CD4-positive, alpha-beta T cell treated with Interleukin-17A for 1 hour (primary cell): ENCODE measurements around the gene SLC38A4.
"Not testable (repeated sequence)": the region's sequence is repeated elsewhere in the genome, so short reads cannot be mapped to it uniquely, and the experiment has no call there.

Experiments used
- DNase-seq: peaks from one replicate; pipeline ENCODE4 v3.0.0-alpha.2; 2020

Gene SLC38A4

GRCh38 chr12:46825591-46826414 lies at the start of gene SLC38A4:
Gene SLC38A4, minus strand, starts transcription at chr12:46825997. Its CDS starts 32,926 bp downstream, at chr12:46793071.
- DNase-seq, result no peak

DNA sequence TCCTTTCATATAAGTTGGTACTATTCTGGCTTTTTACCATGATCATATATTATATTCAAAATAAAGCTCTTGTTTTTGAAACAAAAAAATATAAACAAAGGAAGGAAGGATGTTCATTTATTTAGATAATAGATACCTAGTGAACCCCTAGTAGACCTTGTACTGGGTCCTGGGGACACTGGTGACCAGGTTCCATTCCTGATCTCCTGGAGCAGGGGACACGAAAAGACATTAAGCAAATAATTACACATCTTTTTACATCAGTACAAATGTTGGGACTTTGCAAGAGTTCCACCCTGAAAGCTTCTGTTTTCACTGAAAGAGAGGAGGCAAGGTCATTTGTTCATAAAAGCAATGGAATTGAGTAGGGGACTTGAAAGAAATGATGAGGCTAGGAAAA lies 49.3 kb upstream of the SLC38A4 start:
- no peak for DNase-seq

DNA sequence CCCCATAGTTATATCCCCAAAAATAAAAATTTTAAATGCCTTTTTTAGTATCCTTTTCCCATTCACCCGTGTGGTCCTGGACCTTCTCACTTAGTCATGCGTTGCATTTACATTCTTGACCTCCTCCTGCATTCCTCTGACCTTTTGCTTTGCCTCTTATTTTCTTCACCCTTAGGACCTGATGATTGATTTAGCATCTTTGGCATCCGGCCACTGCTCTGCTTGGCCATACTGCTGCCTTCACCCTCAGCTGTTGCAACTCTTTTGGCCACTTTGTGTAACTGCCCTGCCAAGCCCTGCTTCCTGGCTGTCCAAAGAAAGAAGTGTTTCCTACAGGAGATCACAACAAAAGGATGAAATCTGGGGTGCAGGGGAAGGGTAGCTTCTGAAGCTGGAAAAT lies 48.8 kb upstream of the SLC38A4 start:
- DNase-seq, result no peak

- DNase-seq, result no peak
Measured at GRCh38 chr12:46872135-46872534, 46.3 kb upstream of the SLC38A4 start.

GRCh38 chr12:46865311-46865710 lies 39.5 kb upstream of the SLC38A4 start:
- no peak for DNase-seq

- no peak for DNase-seq
Measured at GRCh38 chr12:46858368-46858767, 32.6 kb upstream of the SLC38A4 start.

DNA sequence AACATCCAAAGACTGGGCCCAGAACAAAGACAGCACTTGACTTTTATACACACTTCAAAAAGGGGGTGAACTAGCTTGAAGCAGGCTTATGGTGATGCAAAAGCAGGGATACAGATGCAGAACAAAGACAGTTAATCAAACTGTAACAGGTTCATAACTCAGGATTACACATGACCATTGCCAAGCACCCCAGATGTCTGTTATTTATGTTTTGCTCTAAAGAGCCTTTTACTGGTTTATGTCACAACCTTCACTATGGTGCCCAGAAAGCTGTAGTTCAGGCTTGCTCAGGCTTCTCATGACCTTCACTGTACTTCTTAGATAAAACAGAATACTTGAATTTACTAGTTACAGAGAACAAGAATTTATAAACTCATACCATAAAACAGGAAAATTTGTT lies 31.7 kb upstream of the SLC38A4 start:
- DNase-seq, result no peak

GRCh38 chr12:46855760-46856159 lies 30.0 kb upstream of the SLC38A4 start:
- DNase-seq, result no peak

DNA sequence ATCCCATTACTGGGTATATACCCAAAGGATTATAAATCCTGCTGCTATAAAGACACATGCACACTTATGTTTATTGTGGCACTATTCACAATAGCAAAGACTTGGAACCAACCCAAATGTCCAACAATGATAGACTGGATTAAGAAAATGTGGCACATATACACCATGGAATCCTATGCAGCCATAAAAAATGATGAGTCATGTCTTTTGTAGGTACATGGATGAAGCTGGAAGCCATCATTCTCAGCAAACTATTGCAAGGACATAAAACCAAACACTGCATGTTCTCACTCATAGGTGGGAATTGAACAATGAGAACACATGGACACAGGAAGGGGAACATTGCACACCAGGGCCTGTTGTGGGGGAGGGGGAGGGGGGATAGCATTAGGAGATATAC lies 28.4 kb upstream of the SLC38A4 start:
- DNase-seq, result not testable (repeated sequence)

DNA sequence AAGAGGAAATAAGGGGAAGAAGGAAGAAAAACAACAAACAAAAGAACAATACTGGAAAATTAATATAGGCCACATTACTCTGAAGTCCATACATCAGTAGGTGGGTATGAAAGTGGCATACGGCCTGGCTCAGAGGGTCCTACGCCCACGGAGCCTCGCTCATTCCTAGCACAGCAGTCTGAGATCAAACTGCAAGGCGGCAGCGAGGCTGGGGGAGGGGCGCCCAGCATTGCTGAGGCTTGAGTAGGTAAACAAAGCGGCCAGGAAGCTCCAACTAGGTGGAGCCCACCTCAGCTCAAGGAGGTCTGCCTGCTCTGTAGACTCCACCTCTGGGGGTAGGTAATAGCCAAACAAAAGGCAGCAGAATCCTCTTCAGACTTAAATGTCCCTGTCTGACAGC lies 23.0 kb upstream of the SLC38A4 start:
- not testable (repeated sequence) for DNase-seq

GRCh38 chr12:46847001-46847400 lies 21.2 kb upstream of the SLC38A4 start:
- no peak for DNase-seq

DNA sequence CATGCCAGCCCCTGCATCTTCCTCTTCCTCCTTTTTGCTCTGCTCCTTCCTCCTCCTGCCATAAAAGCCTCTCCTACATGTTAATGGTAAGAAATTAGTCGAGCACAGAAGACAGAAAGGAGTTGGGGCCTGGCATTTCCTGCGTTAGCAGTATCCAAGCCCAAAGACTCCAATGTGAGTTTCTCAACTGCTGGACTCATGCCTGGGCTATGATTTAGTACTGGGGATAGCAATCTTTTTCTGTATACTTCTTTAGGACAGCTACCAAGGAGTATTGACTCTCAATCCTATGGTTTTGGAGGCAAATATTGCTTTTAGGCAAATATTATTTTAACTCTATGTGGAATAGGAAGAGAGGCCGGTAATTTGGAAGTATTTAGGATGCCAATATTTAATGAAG lies 18.0 kb upstream of the SLC38A4 start:
- no peak for DNase-seq

DNA sequence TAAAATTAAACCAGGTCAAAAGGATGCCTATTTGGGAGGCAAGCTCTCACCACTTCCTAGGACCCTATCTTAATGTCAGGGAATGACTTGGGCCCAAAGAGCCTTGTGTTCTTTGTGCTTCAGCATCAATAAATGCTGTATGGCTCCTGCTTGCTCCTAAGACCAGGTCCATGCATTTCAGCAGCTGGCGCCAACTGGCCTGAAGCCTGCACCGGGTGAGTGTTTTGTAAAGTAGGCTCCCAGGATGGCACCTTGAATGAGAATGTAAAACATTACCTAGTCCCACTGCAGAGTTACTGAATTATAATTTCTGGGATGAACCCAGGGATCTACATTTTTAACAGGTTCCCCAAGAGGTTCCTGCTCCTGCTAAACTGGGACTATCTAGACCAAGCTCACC lies 16.1 kb upstream of the SLC38A4 start:
- no peak for DNase-seq

GRCh38 chr12:46839964-46840363 lies 14.2 kb upstream of the SLC38A4 start:
- no peak for DNase-seq

- no peak for DNase-seq
Measured at GRCh38 chr12:46839232-46839631, 13.4 kb upstream of the SLC38A4 start.

DNA sequence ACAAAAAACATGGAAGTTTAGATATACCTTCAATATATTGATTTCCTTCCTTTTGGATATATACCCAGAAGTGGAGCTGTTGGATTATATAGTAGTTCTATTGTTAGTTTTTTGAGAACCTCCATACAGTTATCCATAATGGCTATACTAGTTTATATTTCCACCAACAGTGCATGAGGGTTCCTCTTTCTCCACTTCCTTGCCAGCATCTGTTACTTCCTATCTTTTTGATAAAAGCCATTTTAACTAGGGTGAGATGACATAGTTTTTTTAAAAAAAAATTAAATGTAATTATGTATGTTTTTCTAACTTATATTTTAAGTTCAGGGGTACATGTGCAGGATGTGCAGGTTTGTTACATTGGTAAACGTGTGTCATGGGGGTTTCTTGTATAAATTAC lies 10.0 kb upstream of the SLC38A4 start:
- no peak for DNase-seq

- no peak for DNase-seq
Measured at GRCh38 chr12:46832130-46832704, 6.4 kb upstream of the SLC38A4 start.

GRCh38 chr12:46831335-46832129 lies 5.7 kb upstream of the SLC38A4 start:
- DNase-seq, result no peak

- DNase-seq, result no peak
Measured at GRCh38 chr12:46830731-46831334, 5.0 kb upstream of the SLC38A4 start.

- DNase-seq, result no peak
Measured at GRCh38 chr12:46824709-46825108, 1.1 kb downstream of the SLC38A4 start.

- no peak for DNase-seq
Measured at GRCh38 chr12:46818642-46819041, 7.2 kb downstream of the SLC38A4 start.

DNA sequence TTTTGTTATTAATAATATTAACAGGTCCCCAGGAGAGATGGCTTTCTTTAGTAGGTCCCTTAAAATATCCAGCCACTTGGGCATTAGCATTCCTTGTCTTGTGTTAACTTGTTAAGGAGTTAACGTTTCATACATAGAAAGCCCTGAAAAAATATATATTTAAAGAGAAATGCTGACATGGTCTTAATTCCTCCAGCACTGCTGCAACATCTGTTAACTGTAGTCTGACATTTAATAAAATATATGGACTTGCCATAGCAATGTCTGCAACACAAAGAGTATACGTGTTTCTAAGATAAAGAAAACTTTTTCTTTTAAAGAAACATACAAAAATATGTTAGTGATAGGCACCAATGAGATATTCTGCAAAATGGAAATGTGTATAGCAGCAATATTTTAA lies 10.0 kb downstream of the SLC38A4 start:
- no peak for DNase-seq

DNA sequence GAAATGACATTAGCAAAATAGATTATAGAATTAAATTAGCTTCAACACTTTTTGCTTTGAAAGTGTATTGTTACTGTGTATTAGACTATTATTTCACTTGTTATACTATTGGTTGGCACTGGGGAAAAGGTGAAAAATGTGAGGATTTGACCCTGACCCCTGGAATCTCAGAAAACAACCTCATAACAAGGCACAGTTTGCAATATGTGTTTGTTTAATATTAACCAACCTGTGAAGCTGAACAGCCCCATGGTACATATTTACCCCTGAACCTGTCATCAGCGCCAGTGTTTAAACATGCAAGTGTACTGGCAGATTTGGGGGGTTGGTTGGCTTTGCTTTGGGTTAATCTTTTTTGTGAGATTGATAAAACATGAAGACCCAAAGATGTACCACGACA lies 11.7 kb downstream of the SLC38A4 start:
- no peak for DNase-seq
